ENCODE data around the gene NFATC2IP.
"Not testable (repeated sequence)": the region's sequence is repeated elsewhere in the genome, so short reads cannot be mapped to it uniquely, and the experiment has no call there.

The NFATC2IP gene

DNA sequence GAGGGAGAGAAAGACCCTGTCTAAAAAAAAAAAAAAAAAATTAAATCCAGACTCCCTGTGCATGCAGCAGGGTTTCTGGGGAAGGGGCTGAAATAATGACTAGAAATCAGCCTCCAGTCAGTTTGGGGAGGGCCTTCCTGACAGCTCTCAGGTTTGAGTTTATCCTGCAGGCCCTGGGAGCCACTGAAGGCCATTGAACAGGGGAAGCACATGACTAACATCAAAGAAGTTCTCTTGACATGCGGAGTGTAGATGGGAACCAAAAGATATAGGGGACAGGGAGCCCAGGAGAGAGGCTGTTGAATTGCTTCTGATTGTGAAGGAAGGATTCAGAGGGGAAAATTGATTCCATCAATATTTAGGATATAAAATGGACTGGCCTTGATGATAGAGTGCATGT is 22.9 kb upstream of the NFATC2IP start:
- no peak for DNase-seq

DNA sequence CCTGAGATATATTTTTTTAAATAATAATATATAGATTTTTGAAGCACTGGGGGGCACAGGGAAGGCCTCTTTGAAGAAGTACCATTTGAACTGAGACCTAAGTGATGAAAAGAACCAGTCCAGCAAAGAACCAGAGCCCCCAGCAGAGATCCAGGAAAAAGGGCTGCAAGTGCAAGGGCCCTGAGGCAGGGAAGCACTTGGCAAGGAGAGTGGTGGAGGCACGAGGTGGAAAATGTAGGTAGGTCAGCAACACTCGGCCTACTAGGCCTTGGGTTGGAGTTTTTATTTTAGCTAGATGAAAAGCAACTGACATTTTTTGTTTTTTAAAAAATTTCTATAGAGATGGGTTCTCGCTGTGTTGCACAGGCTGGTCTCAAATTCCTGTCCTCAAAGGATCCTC is 20.5 kb upstream of the NFATC2IP start:
- DNase-seq, result no peak

DNA sequence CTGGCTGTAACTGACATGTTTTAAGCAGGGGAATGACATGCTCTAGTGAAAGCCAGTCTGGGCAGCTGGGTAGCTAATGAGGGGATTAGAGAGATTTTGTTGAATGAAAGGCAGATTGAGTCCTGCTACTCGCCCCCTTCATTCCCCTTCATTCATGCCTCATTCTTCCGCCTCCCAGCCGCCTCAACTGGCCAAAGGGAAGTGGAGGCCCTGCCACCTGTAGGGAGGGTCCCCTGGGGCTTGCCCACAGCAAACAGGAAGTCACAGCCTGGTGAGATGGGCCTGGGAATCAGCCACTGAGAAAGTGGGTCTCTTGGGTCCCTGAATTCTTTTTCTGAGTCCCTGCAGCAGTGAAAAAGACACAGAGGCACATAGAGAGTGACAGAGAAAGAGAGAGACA is 20.1 kb upstream of the NFATC2IP start:
- DNase-seq, result no peak

DNA sequence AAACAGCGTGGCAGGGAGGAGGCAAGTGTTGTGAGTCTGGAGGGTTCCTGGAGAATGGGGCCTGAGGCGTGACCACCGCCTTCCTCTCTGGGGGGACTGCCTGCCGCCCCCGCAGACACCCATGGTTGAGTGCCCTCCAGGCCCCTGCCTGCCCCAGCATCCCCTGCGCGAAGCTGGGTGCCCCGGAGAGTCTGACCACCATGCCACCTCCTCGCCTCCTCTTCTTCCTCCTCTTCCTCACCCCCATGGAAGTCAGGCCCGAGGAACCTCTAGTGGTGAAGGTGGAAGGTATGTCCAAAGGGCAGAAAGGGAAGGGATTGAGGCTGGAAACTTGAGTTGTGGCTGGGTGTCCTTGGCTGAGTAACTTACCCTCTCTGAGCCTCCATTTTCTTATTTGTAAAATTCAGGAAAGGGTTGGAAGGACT is 18.9 kb upstream of the NFATC2IP start, which contains the start of gene CD19:
Gene CD19 (plus strand): TSS at position 171 of the 425 bp plus-strand sequence. CDS start 30 bp downstream, at position 201.
- DNase-seq, result no peak

DNA sequence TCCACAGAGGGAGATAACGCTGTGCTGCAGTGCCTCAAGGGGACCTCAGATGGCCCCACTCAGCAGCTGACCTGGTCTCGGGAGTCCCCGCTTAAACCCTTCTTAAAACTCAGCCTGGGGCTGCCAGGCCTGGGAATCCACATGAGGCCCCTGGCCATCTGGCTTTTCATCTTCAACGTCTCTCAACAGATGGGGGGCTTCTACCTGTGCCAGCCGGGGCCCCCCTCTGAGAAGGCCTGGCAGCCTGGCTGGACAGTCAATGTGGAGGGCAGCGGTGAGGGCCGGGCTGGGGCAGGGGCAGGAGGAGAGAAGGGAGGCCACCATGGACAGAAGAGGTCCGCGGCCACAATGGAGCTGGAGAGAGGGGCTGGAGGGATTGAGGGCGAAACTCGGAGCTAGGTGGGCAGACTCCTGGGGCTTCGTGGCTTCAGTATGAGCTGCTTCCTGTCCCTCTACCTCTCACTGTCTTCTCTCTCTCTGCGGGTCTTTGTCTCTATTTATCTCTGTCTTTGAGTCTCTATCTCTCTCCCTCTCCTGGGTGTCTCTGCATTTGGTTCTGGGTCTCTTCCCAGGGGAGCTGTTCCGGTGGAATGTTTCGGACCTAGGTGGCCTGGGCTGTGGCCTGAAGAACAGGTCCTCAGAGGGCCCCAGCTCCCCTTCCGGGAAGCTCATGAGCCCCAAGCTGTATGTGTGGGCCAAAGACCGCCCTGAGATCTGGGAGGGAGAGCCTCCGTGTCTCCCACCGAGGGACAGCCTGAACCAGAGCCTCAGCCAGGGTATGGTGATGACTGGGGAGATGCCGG is 18.2 kb upstream of the NFATC2IP start:
- no peak for DNase-seq

DNA sequence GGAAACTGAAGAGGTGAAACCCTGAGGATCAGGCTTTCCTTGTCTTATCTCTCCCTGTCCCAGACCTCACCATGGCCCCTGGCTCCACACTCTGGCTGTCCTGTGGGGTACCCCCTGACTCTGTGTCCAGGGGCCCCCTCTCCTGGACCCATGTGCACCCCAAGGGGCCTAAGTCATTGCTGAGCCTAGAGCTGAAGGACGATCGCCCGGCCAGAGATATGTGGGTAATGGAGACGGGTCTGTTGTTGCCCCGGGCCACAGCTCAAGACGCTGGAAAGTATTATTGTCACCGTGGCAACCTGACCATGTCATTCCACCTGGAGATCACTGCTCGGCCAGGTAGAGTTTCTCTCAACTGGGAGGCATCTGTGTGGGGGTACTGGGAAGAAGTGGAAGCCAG is 17.6 kb upstream of the NFATC2IP start:
- no peak for DNase-seq

DNA sequence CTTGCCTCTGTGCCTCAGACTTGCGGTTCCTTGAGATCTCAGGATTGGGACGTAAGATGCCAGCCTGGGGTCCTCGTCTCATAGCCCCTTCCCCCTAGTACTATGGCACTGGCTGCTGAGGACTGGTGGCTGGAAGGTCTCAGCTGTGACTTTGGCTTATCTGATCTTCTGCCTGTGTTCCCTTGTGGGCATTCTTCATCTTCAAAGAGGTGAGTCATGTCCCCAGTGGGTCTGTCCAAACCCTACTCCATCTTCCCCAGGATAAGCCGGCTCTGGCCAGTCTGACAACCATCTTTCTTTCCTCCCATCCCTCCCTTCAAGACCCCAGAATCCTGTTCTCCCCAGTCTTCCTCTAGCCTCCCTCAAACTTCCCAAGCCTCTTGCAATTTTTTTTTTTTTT is 15.4 kb upstream of the NFATC2IP start:
- no peak for DNase-seq

DNA sequence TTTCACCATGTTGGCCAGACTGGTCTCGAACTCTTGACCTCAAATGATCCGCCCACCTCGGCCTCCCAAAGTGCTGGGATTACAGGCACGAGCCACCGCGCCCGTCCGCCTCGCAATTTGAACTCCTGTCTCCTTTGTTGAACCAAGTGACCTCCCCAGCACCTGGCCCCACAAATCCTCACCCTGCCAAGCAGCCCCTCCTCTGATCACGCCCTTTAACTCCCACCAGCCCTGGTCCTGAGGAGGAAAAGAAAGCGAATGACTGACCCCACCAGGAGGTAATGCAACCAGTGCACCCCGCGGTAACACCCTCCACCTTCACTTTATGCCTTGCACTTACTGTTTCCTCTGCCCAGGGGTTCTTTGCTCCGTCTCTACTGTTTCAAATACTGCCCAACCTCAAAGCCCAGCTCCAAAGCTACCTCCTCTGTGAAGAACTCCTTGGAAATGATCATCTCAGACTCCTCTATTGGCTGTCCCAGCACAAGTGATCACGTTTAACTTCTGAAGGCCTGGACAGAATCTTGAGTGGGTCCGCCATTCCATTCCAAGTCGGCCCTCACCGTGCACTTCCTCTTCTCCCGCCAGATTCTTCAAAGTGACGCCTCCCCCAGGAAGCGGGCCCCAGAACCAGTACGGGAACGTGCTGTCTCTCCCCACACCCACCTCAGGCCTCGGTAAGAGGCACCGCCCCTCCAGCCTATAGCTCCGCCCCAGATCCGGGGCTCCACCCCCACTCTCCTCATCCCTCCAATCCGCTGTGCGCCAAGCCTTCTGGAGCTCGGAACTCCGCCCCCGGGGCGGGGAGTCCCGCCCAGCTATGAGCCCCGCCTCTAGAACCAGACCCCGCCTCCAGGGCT is 14.6 kb upstream of the NFATC2IP start:
- peak; percentile 91 for DNase-seq

DNA sequence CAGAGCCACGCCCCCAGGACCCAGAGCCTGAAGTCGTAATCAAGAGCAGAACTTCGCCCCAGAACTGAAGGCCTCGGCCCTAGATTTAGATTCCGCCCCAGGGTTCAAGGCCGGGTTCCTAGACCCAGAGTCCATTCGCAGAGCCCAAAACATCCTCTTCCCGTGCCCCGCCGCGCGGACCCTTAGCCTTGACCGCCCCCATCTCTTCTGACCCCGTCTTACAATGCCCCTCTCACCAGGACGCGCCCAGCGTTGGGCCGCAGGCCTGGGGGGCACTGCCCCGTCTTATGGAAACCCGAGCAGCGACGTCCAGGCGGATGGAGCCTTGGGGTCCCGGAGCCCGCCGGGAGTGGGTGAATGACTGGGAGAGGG is 14.0 kb upstream of the NFATC2IP start:
- DNase-seq, result no peak

DNA sequence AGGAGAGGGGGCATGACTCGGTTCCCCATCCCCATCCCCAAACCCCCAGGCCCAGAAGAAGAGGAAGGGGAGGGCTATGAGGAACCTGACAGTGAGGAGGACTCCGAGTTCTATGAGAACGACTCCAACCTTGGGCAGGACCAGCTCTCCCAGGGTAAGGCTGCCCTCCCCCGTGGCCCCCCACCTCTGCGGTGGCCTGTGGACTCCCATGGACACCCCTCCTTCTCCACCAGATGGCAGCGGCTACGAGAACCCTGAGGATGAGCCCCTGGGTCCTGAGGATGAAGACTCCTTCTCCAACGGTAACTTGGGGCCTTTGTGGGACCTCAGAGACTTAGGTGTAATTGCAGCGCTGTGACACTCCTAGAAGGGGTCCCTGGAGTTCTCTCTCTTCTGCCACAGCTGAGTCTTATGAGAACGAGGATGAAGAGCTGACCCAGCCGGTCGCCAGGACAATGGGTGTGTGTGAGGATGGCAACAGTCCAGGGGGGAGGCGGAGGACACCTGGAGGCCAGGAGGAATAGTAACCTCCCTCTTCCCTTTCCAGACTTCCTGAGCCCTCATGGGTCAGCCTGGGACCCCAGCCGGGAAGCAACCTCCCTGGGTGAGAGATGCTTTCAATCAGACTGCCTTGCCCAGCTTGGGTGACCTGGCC is 13.4 kb upstream of the NFATC2IP start:
- DNase-seq, result no peak

DNA sequence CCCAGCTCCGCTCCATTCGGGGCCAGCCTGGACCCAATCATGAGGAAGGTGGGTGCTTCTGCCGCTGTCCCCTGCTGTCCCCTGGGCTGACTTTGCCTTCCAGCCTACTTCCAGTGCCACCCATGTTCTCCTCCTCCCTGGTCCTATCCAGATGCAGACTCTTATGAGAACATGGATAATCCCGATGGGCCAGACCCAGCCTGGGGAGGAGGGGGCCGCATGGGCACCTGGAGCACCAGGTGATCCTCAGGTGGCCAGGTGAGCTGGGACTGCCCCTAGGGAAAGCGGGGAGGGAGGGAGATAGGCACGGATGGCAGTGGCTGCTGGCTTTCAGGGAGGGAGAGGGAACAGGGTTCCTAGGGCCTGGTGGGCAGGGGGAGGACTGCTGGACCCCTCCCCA is 12.0 kb upstream of the NFATC2IP start:
- DNase-seq, result no peak

DNA sequence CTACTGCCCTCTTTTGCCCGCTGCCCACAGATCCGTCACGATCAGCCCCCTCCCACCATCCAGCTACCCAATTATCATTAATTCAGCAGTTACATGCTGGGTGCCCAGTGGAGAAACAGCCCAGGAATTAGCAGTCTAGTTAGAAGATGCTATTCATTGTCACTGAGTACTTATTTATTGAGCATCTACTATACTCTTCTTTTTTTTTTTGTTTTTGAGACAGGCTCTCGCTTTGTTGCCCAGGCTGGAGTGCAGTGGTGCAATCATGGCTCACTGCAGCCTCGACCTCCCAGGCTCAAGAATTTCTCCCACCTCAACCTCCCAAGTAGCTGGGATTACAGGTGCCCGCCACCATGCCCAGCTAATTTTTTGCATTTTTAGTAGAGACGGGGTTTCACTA is 10.9 kb upstream of the NFATC2IP start:
- not testable (repeated sequence) for DNase-seq

DNA sequence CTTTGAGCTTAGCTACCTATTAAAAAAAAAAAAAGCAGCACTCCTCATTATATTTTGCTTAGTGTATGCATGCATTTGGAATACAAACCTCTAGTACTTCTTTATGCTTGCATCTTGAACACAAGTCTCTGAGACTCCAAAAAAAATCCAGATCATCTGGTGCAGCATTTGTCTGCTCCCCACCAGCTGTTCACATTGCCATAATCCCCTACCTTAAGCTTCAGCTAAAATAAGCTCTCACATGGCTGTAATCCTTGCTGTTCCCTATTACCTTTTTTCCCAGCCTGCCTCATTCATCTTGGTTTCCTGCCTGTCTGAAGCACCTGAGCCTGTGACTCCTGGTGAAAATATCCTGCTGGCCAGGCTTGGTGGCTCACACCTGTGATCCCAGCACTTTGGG is 7.5 kb upstream of the NFATC2IP start:
- DNase-seq, result no peak

DNA sequence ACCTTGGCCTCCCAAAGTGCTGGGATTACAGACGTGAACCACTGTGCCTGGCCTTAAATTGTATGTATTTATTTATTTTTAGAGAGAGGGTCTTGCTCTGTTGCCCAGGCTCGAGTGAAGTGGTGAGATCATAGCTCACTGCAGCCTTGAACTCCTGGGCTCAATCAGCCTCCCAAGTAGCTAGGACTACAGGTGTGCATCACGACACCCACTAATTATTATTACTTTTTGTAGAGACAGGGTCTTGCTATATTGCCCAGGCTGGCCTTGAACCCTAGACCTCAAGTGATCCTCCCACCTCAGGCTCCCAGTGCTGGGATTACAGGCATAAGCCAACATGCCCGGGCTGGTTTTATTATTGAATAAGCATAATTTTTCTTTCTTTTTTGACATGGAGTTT is 4.1 kb upstream of the NFATC2IP start:
- DNase-seq, result no peak

DNA sequence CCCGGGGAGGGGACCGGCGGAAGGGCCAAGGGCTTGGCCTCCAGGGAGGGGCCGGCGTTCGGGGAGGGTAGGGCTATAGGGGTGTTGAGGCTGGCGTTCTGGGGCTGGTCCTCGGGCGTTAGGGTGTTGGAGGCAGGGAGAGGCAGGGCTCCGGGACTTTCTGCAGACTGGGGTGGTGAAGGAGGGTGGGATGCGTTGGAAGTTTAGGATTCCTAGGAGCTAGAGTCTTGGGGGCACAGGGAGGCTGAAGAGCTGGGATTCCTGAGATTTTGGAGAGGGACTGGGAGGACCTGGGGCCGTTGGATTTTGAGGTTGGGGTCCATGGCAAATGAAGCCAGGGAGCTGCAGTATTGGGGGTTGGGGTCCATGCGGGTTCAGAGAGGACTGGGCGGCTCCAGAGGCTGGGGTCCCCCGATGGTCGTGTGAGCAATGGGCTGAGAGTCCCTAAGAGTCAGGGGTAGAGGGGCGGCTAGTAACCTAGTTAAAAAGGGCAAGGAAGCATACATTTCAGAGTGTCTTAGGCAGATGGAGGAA is 740 bp downstream of the NFATC2IP start:
- no peak for DNase-seq

DNA sequence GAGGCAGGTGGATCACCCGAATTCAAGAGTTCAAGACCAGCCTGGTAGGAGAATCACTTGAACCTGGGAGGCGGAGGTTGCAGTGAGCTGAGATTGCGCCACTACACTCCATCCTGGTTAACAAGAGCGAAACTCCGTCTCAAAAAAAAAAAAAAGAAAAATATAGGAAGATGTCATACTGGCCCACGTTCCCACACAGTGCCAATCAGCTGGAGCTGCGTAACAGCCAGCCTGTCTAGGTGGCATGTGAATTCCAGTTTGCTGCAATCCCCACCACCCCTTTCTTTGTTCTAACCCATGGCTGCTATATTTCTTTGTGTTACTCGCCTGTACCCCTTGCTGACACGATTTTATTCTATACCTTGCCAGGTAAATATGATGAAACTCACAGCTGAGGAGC is 7.5 kb downstream of the NFATC2IP start:
- no peak for DNase-seq

DNA sequence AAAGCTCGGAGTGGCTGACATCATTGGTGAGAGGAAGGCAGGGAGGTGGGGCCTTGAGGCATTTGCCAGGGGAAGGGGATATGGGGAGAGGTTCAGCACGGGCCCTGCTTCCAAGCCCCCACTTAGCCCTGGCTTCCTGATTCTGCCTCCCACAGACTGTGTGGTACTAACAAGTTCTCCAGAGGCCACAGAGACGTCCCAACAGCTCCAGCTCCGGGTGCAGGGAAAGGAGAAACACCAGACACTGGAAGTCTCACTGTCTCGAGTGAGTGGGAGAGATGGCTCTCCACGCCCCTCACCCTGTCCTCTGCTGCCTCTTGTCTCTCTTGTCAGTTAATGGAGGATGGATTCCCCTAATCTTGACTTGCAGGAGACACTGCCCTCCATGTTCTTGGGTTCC is 8.1 kb downstream of the NFATC2IP start:
- no peak for DNase-seq

DNA sequence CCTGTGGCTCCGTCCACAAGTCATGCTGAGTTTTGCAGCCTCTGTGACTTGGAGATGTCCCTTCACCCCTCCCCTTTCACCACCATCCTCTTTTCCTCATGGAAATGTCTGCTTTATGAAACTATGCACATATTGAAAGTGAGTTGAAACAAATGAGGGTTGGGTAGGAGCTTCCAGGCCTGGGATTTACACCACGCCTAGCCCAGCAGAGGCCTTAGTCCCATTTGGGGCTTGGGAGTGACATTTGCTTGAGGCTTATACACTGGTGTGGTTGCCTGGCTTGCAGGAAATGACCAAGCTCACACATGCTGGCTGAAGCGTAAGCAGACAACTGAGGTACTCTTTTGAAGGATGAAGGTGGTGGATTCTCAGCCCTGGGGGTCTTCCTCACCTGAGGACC is 13.3 kb downstream of the NFATC2IP start:
- no peak for DNase-seq

DNA sequence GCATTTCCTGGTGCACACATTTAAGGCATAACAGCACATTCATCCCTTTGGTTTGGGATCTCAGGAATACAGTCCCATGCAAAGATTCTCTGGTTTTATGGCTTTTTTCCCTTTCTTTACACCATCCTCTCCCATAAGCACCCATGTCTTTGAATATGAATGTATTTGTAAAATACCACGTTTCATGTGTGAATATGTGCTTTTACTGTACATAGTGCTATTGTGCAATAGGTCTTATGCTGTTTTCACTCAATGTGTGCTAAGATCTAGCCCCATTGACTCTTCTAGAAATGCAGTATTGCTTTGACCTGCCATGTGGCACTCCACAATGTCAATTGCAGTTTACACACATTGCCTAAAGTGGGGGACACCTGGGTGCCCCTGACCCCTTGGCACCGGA is 13.8 kb downstream of the NFATC2IP start:
- no peak for DNase-seq

DNA sequence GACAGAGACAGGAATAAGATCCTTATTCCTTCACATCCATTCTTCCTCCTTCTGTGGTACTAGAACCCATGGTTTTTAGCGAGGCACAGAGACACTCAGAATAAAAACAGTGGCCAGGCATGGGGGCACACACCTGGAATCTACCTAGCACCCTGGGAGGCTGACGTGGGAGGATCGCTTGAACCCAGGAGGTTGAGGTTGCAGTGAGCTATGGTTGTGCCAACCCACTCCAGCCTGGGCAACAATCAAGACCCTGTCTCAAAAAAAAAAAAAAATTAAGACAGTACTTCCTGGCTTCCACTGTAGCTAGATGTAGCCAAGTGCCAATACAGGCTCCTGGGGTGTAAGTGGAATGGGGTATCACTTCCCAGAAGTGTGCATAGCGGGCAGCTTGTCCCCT is 16.4 kb downstream of the NFATC2IP start:
- no peak for DNase-seq

DNA sequence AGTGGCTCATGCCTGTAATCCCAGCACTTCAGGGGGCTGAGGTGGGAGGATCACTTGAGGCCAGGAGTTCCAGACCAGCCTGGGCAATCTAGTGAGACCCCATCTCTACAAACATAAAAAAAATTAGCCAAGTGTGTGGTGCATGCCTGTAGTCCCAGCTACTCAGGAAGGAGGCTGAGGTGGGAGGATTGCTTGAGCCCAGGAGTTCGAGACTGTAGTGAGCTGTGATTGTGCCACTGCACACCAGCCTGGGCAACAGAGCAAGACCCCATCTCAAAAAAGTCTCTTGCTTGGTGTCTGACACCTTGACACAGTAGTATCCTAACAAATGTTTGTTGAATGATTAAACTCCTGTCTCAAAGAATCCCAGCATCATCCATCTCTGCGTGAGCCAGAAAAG is 19.0 kb downstream of the NFATC2IP start:
- not testable (repeated sequence) for DNase-seq

DNA sequence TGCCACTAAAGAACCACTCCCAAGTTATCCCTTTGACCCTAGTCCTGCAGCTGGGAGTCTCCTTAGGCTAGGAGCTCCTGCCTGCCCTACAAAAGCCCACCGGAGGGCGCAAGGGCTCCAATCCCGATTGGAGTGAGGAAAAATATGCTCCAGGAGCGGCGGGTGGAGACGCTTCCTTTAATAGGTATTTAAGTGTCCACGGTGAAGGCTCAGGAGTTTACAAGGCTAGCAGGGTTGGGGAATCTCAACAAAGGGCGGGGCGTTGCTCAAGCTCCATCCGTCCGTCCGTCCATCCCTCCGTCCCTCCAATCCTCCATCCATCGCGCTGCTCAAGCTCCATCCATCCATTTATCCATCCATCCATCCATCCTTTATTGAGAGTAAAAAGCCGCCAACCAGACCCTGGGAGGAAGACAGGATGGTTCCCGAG is 23.3 kb downstream of the NFATC2IP start:
- DNase-seq, result peak; percentile 9

DNA sequence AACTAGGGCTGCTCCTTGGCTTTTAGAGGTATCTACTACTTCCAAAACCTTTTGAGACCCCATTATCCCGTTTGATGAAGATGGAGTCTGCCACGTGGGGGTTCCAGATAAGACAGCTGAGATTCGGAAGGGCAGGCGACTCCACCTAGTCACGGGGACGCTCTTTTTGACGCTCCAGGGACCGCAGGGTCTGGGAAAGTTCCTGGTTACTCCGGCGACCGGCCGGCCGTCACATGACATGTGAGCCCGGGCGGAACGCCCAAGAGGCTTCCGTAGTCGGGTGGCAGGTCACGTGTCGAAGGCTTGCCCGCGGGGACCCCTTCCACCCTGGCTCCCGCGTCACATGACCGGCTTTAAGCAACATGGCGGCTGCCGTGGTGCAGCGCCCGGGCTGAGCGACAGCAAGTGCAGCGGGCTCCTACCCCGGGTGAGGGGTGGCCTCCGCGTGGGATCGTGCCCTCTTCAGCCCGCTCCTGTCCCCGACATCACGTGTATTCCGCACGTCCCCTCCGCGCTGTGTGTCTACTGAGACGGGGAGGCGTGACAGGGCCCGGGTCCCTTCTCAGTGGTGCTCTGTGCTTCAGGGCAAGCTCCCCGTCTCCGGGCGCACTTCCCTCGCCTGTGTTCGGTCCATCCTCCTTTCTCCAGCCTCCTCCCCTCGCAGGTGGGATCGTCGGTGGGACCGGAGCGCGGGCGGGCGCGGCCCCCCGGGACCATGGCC is 23.9 kb downstream of the NFATC2IP start, which contains the start of gene SPNS1:
Gene SPNS1 (plus strand): TSS at position 342 of the 721 bp plus-strand sequence. CDS start 374 bp downstream, at position 716.
- peak; percentile 90 for DNase-seq
